ENCODE results near the gene TTC3.

DNA sequence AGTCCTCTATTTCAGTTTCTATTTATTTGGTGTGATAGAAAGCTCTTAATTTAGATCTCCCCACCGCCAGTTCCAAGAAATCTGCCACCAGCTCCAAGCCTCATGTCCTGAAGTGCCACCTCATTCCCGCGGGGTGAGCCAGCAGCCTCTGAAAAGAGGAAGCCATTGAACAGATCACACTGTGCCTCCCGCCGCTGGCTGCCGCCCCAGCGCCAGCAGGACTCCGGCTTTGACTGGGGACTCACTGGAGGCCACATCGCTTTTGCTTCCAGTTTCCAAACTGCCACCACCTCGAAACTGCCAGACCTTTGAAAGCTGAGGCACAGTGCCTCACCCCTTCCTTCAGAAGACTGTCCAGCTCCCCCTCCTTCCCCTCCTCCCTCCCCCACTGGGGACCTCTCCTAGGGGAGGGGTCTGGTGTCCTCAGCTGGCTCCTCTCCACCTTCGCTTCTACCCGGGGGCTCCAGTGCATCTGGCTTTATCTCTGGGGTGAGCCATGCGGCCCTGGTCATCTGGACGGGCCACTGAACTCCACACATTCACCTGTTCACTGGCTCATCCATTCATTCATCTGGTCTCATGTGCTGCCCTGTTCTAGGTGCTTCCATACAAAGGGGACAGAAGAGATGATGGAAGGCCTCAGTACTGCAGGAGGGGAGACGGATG lies 135.1 kb downstream of the TTC3 start:
- TF ChIP-seq, protein P1, sequence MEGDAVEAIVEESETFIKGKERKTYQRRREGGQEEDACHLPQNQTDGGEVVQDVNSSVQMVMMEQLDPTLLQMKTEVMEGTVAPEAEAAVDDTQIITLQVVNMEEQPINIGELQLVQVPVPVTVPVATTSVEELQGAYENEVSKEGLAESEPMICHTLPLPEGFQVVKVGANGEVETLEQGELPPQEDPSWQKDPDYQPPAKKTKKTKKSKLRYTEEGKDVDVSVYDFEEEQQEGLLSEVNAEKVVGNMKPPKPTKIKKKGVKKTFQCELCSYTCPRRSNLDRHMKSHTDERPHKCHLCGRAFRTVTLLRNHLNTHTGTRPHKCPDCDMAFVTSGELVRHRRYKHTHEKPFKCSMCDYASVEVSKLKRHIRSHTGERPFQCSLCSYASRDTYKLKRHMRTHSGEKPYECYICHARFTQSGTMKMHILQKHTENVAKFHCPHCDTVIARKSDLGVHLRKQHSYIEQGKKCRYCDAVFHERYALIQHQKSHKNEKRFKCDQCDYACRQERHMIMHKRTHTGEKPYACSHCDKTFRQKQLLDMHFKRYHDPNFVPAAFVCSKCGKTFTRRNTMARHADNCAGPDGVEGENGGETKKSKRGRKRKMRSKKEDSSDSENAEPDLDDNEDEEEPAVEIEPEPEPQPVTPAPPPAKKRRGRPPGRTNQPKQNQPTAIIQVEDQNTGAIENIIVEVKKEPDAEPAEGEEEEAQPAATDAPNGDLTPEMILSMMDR (IDR thresholded peaks at IDR 0.05; ENCODE audit: low read depth, low read length), result no peak
- no peak for TF ChIP-seq EZH2phosphoT487 (IDR thresholded peaks at IDR 0.05; ENCODE audit: low read depth)
